Posterior vena cava (tissue), 2 donors: Measurements from ENCODE around the gene FIBP. TPM values are rescaled to one million over a fixed set of nuclear protein-coding genes. Genes with fewer than 3 reads are reported as not detected.

Experiments
- DNase-seq: peaks from one replicate; pipeline ENCODE4 v3.0.0-alpha.2; 2020; ENCODE audit warnings: low spot score
- intact Hi-C, 2 donors: fragments of 100-400 bp; cut with DNase I; formaldehyde crosslinking; loops; one replicate each; pipeline versions ENCODE4 v1.14.1 to v1.14.2; 2022 to 2023
- total RNA-seq, 2 donors: library from RNA; stranded (reverse); fragmentation: NEBNext Ultra II Directional; extraction: Animal tissue kit (Norgen Biotek cat#: 25700); gene quantifications; one replicate each; pipeline ENCODE4 v1.2.1, GENCODE V29; 2021
- donor health status: DM: yes; HTN: yes; CAD: no.
- donor health status: DM: yes; HTN: yes; CAD: no.

FIBP gene
- total RNA-seq, 2 donors from 2014 or later = 39.7 to 40.8 TPM

- intact Hi-C loops = no loop called here
- no peak for DNase-seq
These were observed 28.8 kb upstream of the FIBP start for GRCh38 chr11:65917077-65917433.

- intact Hi-C loops = no loop called here
- DNase-seq = no peak
These were observed 28.1 kb upstream of the FIBP start for GRCh38 chr11:65916391-65916790.

- intact Hi-C loops = no loop called here
- peak; percentile 96 for DNase-seq
These were observed 27.6 kb upstream of the FIBP start for GRCh38 chr11:65915821-65916251.

- intact Hi-C loops = no loop called here
- no peak for DNase-seq
These were observed 27.0 kb upstream of the FIBP start for GRCh38 chr11:65915101-65915820.

GRCh38 chr11:65912845-65913244 lies 24.6 kb upstream of the FIBP start:
- DNase-seq = peak; percentile 80
- intact Hi-C loops = no loop called here

- intact Hi-C loops = no loop called here
- peak; percentile 90 for DNase-seq
These were observed 23.7 kb upstream of the FIBP start for GRCh38 chr11:65911682-65912568.

GRCh38 chr11:65907878-65908277 lies 19.6 kb upstream of the FIBP start:
- intact Hi-C loops = no loop called here
- no peak for DNase-seq

- DNase-seq = no peak
- intact Hi-C loops = no loop called here
These were observed 18.3 kb upstream of the FIBP start for GRCh38 chr11:65906602-65907001.

- intact Hi-C loops = no loop called here
- DNase-seq = no peak
These were observed 15.4 kb upstream of the FIBP start for GRCh38 chr11:65903715-65904114.

GRCh38 chr11:65903068-65903481 lies 14.8 kb upstream of the FIBP start:
- no peak for DNase-seq
- intact Hi-C loops = no loop called here

- no peak for DNase-seq
- intact Hi-C loops = no loop called here
These were observed 12.6 kb upstream of the FIBP start for GRCh38 chr11:65900899-65901180.

GRCh38 chr11:65900125-65900898 lies 12.0 kb upstream of the FIBP start, which contains the start of gene FOSL1:
Gene FOSL1, minus strand, starts transcription at chr11:65900388. Its CDS starts 49 bp downstream, at chr11:65900339.
- intact Hi-C loops = no loop called here
- DNase-seq = peak; percentile 97

- peak; percentile 95 for DNase-seq
- intact Hi-C loops = no loop called here
These were observed 11.3 kb upstream of the FIBP start for GRCh38 chr11:65899356-65900124.

GRCh38 chr11:65898656-65899355 lies 10.5 kb upstream of the FIBP start:
- intact Hi-C loops = no loop called here
- no peak for DNase-seq

- DNase-seq = no peak
- intact Hi-C loops = no loop called here
These were observed 8.8 kb upstream of the FIBP start for GRCh38 chr11:65897020-65897471.

GRCh38 chr11:65896034-65896999 lies 8.0 kb upstream of the FIBP start:
- no peak for DNase-seq
- intact Hi-C loops = no loop called here

- no peak for DNase-seq
- intact Hi-C loops = no loop called here
These were observed 7.3 kb upstream of the FIBP start for GRCh38 chr11:65895482-65895981.
